Measurements from ENCODE around the gene MEP1A. TPM values are rescaled to one million over a fixed set of nuclear protein-coding genes. Genes with fewer than 3 reads are reported as not detected.

Gene MEP1A
- total and polyA plus RNA-seq, 2 of the 4 experiments (the other 2 are of a cell fraction) = not detected

DNA sequence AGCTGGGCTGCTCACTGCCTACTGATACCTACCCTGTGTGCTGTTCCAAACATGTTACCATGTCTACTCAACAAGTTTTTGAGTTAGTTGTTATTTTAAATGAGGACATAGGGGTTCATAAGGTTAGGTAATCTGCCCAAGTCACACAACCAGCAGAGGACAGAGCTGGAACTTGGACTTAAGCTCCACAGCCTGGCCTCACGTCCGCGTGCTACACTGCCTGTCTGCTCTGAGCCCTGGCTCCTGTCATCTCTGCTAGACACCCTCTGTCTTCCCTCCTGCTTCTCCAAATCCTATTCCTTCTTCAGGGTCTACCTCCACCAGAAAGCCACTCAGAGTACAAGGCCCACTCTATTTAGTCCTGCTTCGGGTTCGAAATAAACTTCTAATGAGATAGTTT, 28.2 kb upstream of the MEP1A start:
- no peak overlapping the region for H3K4me2 ChIP-seq (ENCODE audit: low read depth, low read length)
- no peaks in the 10 kb centered on the region for H3K9me3 ChIP-seq (ENCODE audit: control insufficient read depth, insufficient read depth, low read length)
- no peak overlapping the region for H2BK15ac ChIP-seq (ENCODE audit: low read depth, low read length)
- dilution Hi-C loops (cut with HindIII; ENCODE audit: low sequenced_read_pairs, unreplicated experiment) (no loop called here), in situ Hi-C loops (cut with MboI; ENCODE audit: low sequenced_read_pairs) (no loop called here), intact Hi-C loops (cut with micrococcal nuclease) (no loop called here)
- H2BK120ac ChIP-seq (ENCODE audit: low read depth, low read length) = no peak overlapping the region
- no peak overlapping the region for H2BK5ac ChIP-seq (ENCODE audit: low read depth, low read length, poor library complexity, severe bottlenecking)
- H3K36me3 ChIP-seq (ENCODE audit: control insufficient read depth, insufficient read depth, low read length) = no peaks in the 10 kb centered on the region
- BruUV-seq (replicated peaks) = no TSS peak
- H3K27ac ChIP-seq (ENCODE audit: insufficient read depth, low read length) = no peak overlapping the region
- no peak overlapping the region for H2AK9ac ChIP-seq (replicated peaks; ENCODE audit: low read depth, low read length, poor library complexity)
- H3K4ac ChIP-seq (ENCODE audit: low read depth, low read length) = no peak overlapping the region
- no peaks in the 10 kb centered on the region for H3K9me1 ChIP-seq (ENCODE audit: insufficient read depth, low read length)
- no peaks in the 10 kb centered on the region for H3K79me1 ChIP-seq (ENCODE audit: low read depth in 1 of 2, low read length in 2 of 2)
- no peak overlapping the region for H2AFZ ChIP-seq (replicated peaks; ENCODE audit: low read length, poor library complexity)
- H4K8ac ChIP-seq (ENCODE audit: low read depth in 2 of 2, low read length in 2 of 2) = no peak overlapping the region
- no peaks in the 10 kb centered on the region for H3K27me3 ChIP-seq (ENCODE audit: control insufficient read depth, insufficient read depth, low read length)
- no peak overlapping the region for H3K23ac ChIP-seq (ENCODE audit: low read depth, low read length)
- no peak overlapping the region for H3K9ac ChIP-seq (ENCODE audit: low read depth, low read length)
- H4K91ac ChIP-seq (ENCODE audit: insufficient read depth, low read depth, low read length) = no peak overlapping the region
- no peak overlapping the region for H2AK5ac ChIP-seq (ENCODE audit: low read depth, low read length)
- 90% methylated on average over 2 of the region's 5 CpGs; no CpG with 5 or more reads in 1 of the 2 experiments for WGBS, 2 experiments (ENCODE audit: extremely low coverage in 2 of 2, insufficient read length in 1 of 2)
- TF ChIP-seq CHD1 (IDR thresholded peaks at IDR 0.05; ENCODE audit: low read depth, low read length) (no peak), CEBPB (IDR thresholded peaks at IDR 0.05; ENCODE audit: low read depth, low read length) (no peak), BHLHE40 (IDR thresholded peaks at IDR 0.05; ENCODE audit: low read depth, low read length) (no peak), SMC3 (IDR thresholded peaks at IDR 0.05; ENCODE audit: low read depth, low read length) (no peak), FOS (IDR thresholded peaks at IDR 0.05; ENCODE audit: low read depth, low read length) (no peak), MAZ (IDR thresholded peaks at IDR 0.05; ENCODE audit: borderline replicate concordance, low read depth, low read length) (no peak), RCOR1 (IDR thresholded peaks at IDR 0.05; ENCODE audit: insufficient replicate concordance, low read length) (no peak), MXI1 (IDR thresholded peaks at IDR 0.05; ENCODE audit: borderline replicate concordance, low read depth, low read length) (no peak), RFX5 (IDR thresholded peaks at IDR 0.05; ENCODE audit: low read depth, low read length) (no peak), POLR2A (IDR thresholded peaks at IDR 0.05; ENCODE audit: low read depth, low read length) (no peak), MAFK (IDR thresholded peaks at IDR 0.05; ENCODE audit: low read depth, low read length) (no peak), RAD21 (IDR thresholded peaks at IDR 0.05; ENCODE audit: low read length) (no peak), NFE2L2 (IDR thresholded peaks at IDR 0.05; ENCODE audit: low read depth, low read length) (no peak)
- TF ChIP-seq, protein P1, sequence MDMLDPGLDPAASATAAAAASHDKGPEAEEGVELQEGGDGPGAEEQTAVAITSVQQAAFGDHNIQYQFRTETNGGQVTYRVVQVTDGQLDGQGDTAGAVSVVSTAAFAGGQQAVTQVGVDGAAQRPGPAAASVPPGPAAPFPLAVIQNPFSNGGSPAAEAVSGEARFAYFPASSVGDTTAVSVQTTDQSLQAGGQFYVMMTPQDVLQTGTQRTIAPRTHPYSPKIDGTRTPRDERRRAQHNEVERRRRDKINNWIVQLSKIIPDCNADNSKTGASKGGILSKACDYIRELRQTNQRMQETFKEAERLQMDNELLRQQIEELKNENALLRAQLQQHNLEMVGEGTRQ (IDR thresholded peaks at IDR 0.05; ENCODE audit: low read depth, low read length) = no peak
- TF ChIP-seq, protein P2, sequence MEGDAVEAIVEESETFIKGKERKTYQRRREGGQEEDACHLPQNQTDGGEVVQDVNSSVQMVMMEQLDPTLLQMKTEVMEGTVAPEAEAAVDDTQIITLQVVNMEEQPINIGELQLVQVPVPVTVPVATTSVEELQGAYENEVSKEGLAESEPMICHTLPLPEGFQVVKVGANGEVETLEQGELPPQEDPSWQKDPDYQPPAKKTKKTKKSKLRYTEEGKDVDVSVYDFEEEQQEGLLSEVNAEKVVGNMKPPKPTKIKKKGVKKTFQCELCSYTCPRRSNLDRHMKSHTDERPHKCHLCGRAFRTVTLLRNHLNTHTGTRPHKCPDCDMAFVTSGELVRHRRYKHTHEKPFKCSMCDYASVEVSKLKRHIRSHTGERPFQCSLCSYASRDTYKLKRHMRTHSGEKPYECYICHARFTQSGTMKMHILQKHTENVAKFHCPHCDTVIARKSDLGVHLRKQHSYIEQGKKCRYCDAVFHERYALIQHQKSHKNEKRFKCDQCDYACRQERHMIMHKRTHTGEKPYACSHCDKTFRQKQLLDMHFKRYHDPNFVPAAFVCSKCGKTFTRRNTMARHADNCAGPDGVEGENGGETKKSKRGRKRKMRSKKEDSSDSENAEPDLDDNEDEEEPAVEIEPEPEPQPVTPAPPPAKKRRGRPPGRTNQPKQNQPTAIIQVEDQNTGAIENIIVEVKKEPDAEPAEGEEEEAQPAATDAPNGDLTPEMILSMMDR (conservative IDR thresholded peaks at IDR 0.05; ENCODE audit: low read depth, low read length) = no peak
- TF ChIP-seq, protein P3, sequence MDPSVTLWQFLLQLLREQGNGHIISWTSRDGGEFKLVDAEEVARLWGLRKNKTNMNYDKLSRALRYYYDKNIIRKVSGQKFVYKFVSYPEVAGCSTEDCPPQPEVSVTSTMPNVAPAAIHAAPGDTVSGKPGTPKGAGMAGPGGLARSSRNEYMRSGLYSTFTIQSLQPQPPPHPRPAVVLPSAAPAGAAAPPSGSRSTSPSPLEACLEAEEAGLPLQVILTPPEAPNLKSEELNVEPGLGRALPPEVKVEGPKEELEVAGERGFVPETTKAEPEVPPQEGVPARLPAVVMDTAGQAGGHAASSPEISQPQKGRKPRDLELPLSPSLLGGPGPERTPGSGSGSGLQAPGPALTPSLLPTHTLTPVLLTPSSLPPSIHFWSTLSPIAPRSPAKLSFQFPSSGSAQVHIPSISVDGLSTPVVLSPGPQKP (IDR thresholded peaks at IDR 0.05; ENCODE audit: borderline replicate concordance, low read depth, low read length) = no peak
- no peaks in the 10 kb centered on the region for H3K4me1 ChIP-seq (ENCODE audit: control insufficient read depth, insufficient read depth, low read length)
- H4K5ac ChIP-seq (ENCODE audit: low read depth, low read length) = no peak overlapping the region
- H3K18ac ChIP-seq (ENCODE audit: low read depth, low read length) = no peak overlapping the region
- H3K14ac ChIP-seq (replicated peaks; ENCODE audit: low read depth, low read length) = no peak overlapping the region
- no peak overlapping the region for H3K4me3 ChIP-seq (ENCODE audit: insufficient read depth, low read depth, low read length)
- ChIA-PET CTCF (no interaction called here), POLR2A (ENCODE audit: unreplicated experiment) (no interaction called here)
- ATAC-seq (ENCODE audit: low read depth) (no peak), DNase-seq (no peak)
- H2BK20ac ChIP-seq (ENCODE audit: low read depth, low read length) = no peak overlapping the region
- H3K56ac ChIP-seq (ENCODE audit: extremely low read depth, insufficient read depth, low read length) = no peak overlapping the region
- no peaks in the 10 kb centered on the region for H4K20me1 ChIP-seq (ENCODE audit: insufficient read depth, low read length)

Data from IMR-90 (cell line).